ENCODE results near the gene ZFYVE9.

Gene ZFYVE9

DNA sequence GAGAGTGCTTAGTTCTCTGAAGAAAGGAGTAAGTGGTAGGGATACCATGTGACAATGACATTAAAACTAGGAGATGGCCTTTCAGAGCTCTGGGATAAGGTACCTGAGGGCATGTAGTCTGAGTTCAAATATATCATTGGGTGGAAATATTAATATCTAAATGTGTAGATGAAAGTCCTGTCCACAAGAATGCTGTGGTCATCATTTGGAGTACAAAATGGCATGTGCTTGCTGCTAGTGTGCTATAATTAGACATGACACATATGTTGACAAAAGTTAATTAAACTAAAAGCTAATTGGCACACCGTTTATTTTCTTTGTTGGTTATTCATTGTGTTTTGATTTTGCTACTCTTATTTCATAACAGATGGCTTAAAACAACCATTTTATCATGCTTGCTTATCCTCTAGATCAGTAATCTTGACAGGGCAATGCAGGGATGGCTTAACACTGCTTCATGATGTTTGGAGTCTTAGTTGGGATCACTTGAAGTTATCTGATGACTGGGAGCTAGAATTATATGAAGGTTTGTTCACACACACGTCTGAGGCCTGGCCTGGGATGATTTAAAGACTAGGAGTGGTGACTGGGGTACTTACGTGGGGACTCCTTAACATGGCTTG is 193.1 kb downstream of the ZFYVE9 start:
- no peak for DNase-seq (ENCODE audit: low spot score)

DNA sequence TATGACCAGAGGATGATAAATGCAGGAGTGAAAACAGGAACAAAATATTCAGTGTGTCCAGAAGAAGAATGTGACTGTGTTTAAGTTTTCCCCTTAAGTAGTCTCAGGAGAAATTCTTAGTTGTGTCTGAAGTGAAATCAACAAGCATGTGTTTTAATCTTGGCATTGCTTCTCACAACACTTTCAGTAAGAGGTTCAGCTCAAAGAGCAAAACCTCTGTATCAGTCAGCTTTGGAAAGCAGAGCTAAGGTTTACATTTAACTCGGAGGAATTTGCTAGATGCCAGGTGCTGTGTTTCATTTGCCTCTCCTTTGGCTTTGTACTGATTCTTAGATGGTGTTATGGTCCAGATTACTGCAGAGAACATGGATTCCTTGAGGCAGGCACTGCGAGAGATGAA is 195.6 kb downstream of the ZFYVE9 start:
- no peak for DNase-seq (ENCODE audit: low spot score)

DNA sequence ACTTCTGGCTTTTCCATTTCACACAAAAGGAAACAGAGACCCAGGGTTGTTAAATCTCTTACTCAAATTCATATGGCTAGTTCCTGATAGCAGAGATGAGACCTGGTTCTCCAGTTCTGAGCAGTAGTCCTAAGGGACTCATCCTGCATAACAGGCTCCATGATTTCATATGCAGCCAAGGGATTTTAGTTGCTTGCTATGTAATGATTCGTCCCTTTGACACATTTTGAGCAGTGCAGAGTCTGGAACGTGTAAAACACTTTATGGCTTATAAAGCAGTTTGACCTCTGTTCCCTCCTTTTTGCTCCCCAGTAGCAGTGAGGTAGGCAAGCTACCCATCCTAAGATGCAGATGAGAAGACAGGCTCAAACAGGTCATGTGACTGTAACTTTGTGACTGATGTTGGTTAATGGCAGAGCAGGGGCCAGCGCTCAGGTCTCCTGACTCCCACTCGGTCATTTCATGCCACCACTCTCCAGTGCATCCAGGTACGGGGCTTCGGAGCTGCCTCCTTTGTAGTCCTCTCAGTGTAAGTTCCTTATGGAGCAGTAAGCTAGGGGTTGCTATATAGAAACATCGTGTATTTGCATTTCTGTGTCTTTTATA is 199.9 kb downstream of the ZFYVE9 start:
- no peak for DNase-seq (ENCODE audit: low spot score)

DNA sequence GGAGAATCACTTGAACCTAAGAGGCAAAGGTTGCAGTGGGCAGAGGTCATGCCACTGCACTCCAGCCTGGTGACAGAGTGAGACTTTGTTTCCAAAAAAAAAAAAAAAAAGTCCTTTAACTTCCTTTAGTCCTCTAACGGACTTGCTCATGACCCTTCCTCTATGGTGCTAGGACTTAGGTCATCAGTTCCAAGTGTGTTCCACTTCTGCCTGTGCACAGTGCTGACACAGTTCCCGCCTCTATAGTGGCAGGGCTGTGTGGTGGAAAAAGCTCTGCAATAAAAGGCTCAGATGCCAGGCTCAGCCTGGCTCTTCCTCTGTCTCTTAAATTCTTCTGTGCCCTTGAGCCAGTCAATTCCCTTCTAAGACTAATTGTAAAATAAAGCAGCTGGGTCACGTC is 202.1 kb downstream of the ZFYVE9 start:
- no peak for DNase-seq (ENCODE audit: low spot score)

DNA sequence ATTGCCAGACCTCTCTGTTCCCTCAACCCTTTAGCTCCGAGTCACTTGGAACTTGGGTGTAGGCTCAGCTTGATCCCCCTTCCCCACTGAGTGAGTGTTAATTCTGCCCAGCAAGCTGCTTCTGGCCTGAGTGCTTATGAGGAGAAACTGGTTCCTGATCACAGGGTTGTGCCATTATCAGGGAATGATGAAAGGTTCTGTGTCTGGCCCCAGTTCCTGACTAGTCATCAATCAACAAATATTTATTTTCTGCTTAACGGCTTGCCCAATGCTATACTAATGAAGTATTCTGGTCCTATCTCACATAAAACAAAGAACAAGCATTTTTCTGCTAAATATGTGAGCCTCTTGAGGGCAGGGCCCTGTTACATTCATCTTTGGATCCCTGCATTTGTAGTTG is 203.4 kb downstream of the ZFYVE9 start:
- no peak for DNase-seq (ENCODE audit: low spot score)

DNA sequence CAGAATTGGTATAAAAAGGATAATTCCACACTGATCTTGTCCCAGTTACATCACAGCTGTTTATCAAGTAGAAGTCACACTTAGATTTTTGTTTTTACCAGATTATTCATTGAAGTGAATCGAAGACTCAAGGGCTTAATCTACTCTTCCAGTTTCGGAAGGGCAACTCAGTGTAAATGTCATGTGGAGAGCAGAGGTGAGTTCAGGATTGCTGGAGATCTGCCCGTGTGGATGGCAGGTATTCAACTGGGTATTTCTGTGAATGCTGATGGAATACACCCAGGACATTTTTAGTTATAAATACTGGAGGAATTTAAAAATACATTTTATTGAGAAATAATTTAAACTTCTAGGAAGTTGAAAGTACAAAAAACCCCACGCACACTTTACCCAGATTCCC is 204.8 kb downstream of the ZFYVE9 start:
- DNase-seq (ENCODE audit: low spot score), result no peak

DNA sequence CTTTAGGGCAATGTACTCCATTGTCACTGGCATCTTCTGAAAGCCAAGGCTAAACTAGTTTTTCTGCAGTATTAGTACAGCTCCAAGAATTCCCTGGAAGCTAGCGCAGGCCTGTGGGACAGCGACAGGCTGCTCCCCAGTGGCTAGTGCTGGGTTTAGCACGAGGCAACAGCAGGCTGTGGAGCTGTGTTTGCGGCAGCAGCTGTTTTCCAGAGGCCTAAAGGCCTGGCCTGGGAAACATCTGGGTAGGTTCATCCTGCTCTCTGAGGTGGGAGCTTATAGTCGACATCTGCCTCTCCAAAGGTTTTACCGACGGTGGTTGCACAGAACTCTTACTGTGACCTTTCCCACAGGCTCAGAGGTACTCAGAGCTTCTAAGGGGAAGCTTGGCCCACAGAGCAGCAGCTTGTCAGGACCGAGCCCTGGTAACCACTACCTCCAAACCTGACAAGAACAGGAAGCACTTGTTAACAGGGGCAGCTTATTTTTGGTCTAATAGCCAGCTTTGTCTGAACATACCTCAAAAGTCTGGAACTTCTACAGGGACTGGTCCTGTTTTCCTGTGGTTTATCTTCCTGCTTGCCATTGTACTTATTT is 206.9 kb downstream of the ZFYVE9 start:
- peak; percentile 27 for DNase-seq (ENCODE audit: low spot score)

DNA sequence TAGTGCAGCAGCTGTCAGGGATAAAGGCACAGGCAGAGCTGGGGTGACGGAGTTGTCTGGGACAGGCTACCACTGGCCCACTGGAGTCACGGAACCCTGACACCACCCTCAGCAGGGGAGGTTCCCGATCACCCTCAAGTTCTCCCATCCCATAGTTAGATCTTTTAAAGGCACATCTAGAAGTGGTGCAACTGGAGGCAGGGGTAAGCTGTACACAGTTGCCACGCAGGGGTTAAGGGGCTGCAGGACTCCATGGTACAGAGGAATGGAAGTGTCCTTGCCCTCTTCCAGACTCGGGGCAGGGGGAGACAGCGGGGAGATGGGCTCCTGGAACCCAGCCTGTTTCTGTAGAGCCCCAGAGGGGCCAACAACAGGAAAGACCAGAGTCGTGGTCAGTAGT is 210.8 kb downstream of the ZFYVE9 start:
- DNase-seq (ENCODE audit: low spot score), result no peak

DNA sequence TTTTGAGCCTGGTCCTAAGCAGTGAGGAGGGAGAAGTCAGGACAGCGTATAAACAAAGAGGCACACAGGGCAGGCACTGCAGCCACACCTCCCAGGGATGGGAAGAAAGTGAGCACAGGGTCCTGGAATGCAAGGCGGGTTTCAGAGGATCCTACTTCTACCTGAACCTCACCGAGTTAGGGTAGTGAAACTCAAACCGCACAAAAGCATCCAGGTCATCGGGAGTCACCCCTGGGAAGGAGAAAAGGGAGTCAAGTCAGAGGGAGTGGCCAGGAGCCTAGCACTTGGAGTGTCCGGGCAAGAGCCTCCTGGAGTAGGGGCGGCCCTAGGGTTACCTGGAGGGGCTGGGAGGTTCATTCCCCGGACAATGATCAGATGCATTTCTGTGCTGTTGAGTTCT is 213.5 kb downstream of the ZFYVE9 start:
- DNase-seq (ENCODE audit: low spot score), result no peak

DNA sequence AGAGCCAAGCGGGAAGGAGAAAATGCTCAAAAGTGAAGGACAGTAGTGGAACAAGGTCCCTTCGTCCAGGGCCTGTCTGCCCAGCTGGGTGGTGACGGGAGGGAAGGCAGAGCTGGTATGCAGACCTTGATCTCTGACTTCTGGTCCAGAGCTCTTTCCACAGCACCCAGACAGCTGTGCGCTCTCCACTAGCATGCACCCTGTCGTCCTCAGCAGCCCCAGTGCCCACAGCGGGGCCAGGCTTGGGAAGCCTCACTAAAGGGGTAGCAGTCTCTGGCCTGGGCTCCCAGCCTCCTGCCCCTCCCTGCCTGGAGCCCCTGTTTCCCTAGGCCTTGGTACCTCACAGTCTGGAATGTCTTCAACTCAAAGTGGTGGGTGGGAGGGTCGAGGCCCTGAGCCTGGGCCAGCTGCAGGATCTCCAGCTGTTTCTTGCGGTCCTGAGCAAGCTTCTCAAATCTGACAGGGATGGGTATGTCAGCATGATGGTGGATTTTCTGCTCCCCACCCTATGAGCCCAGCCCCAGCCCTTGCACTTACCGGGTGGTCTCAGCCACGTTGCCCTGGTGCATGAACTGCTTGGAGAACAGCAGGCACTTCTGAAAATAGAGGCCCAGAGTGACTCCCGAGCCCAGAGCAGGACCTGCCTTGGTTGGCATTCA is 214.1 kb downstream of the ZFYVE9 start:
- no peak for DNase-seq (ENCODE audit: low spot score)

DNA sequence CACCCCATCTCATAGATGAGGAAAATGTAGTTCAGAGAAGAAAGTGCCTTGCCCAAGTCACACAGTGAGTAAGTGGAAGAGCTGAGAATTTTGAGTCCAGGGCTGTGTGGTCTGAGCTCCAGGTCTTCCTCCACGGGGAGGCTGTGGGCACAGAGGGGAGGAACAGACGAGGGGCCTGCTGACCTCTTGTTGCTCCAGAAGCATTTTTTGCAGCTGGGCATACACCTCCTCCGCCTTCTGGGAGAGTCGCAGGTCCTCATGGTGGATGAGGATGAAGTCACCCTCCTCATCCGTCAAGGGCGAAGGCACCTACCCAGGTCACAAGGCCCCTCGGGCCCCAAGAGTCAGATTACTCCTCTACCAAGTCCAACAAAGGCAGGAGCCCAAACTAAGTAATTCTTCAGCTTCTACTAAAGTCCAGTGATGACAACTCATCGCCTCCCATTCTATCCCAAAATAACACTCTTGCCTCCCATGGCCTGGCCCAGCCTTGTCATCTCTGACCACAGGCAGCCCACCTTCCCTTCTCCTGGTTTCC is 215.0 kb downstream of the ZFYVE9 start:
- no peak for DNase-seq (ENCODE audit: low spot score)

DNA sequence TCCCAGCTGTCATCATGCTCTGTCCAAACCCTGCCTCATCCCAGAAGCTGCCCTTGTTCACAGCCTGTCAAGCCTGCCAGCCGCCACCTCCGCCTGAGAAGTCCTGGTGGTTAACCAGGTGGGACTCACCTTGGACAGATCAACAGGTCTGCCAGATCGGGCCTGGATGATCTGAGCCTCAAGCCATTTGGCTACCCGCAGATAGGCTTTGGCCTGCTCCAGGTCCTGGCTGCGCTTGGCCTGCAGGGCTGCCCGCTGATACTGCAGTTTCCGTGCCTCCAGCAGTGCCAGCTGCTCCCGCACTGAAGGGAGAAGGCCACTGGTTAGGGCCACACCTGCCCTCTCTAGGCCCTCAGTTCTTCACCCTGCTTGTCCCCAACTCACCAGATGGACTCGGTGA is 215.5 kb downstream of the ZFYVE9 start:
- DNase-seq (ENCODE audit: low spot score), result no peak

DNA sequence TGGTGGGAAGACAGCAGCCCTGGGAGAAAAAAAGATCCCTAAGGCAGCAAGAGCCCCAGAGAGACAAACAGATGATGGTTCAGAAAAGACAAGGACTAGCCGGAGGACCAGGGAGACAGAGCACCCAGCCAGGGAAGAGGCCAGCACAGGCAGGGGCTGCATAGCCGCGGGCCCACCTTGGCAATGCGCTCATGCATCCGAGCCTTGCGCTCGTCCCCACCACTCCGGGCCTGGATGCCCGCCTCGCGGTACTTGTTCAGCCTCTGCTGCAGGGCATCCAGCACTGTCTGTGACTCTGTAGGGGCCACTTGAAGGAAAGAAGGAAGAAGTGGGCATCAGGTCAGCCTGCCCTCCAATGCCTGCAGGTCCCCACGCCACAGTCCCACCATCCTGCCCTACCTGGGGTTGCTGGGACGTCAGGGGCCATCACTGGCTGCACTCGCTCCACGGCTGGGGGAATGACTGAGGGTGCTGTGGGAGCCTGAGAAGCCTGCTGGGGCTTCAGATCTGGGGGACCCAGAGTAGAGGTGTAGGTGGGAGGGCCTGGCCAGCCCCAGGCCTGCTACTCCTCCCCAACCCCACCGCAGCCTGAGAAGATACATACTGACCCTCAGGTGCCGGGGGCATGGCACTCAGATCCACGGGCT is 217.1 kb downstream of the ZFYVE9 start:
- no peak for DNase-seq (ENCODE audit: low spot score)

DNA sequence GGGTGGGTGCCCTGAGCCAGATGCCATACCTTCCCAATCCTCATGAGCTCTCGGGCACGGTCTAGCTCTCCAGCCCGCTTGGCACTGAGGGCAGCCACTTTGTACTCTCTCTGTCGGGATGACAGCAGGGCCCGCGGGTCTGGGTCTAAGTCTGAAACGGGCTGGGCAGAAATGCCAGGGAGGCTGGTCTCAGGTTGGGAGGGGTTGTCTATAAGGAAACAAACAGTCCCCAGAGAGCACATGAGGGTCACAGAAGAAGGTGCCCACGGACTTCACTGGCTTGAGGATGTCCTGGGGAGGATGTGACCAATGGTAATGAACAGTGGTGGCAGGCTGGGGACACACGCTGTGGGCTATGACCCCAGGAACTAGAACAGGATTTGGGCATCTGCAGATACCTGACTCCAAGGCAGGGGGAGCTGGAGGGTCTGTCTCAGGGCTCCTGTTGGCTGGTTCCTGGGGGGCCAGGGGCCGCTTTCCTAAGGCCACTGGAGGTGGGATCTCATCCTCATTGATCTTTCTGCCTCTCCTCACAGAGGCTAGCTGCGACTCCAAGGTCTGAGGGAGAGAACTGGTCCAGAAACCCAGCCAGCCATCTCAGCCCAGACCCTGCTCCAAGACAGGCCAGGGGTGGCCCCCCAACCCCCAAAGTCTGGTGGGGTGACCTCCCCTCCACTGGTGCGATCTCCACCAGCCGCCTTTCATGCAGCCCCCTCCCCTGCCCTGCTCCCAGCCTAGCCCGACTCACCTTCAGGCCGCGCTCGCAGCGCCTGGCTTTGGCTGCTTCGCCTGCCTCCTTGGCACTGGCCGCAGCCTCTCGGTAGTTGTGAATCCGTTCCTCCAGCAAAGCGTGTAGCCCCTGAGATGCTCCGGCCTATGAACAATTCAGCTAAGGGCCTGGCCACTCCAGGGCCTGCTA is 218.0 kb downstream of the ZFYVE9 start:
- no peak for DNase-seq (ENCODE audit: low spot score)

DNA sequence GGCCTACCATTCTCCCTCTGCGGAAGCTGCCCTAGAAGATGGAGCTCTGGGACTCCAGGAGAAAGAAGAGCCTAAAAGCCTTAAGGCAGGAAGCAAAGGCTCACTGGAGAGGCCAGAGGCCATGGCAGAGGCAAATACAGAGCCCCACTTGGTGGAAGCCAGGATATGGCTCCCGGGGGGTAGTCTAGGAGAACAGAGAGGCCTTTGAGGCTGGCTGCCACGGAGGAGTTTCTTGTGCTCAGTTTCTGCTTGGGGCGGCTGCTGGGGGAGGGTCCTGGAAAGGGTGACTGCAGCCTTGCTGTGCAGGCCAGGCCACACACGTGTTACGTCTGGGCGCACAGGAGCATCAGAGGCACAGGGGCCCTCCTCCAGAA is 218.7 kb downstream of the ZFYVE9 start:
- no peak for DNase-seq (ENCODE audit: low spot score)

DNA sequence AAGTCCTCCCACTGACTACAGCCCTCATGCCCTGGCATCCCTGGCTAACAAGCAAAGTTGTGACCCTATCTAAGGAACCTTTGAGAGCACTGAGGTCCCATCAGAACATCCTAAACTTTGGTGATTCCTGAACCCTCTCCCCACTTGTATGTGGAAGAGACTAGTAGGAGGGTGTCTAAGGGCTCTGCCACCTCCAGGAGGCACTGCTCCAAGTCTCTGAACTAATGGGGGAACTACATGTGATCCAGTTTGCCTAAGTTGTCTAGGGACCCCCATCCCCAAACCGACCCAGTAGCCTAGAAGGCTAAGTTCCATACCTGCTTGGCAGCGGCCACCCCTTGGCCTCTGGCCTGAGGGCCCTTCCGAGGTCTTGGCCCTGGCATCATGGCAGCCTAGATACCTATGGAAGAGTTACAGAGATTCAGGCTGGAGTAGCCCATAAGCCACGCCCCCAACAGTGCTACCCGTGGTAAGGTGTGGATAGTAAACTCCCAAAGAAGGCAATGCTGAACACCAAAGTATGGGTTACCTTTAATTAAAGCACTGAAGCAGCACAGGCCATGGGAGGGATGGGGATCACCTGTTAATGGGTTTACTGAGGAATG is 222.4 kb downstream of the ZFYVE9 start:
- DNase-seq (ENCODE audit: low spot score), result no peak

DNA sequence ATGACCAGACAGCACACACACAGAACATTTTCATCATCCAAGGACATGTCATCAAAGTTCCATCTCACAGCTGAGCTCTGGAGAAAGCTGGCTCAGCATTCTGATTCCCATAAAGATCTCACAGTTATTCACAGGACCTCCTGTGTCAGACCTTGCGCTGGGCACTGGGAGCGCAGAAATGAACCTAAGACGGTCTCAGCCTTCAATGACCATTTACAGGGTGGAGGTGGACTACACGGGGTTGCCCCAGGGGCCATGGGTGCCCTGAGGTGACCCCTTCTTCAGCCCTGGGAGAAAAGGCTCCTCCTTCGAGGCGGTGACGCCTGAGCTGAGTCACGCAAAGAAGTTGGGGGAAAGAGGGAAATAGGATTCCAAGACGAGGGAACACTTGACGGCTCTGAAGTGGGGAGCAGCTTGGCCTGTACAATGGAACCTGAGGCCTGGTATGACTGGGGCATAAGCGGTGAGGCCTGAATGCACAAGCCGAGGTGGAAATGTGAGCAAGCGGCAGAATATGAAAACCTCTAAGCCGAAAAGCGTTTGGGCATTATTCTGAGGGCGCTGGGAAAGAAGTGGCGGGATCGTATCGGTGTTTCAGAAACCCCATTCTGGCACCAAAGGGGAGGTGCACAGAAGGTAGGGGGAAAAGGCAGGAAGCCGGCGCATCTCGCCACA is 223.3 kb downstream of the ZFYVE9 start:
- peak; percentile 53 for DNase-seq (ENCODE audit: low spot score)

DNA sequence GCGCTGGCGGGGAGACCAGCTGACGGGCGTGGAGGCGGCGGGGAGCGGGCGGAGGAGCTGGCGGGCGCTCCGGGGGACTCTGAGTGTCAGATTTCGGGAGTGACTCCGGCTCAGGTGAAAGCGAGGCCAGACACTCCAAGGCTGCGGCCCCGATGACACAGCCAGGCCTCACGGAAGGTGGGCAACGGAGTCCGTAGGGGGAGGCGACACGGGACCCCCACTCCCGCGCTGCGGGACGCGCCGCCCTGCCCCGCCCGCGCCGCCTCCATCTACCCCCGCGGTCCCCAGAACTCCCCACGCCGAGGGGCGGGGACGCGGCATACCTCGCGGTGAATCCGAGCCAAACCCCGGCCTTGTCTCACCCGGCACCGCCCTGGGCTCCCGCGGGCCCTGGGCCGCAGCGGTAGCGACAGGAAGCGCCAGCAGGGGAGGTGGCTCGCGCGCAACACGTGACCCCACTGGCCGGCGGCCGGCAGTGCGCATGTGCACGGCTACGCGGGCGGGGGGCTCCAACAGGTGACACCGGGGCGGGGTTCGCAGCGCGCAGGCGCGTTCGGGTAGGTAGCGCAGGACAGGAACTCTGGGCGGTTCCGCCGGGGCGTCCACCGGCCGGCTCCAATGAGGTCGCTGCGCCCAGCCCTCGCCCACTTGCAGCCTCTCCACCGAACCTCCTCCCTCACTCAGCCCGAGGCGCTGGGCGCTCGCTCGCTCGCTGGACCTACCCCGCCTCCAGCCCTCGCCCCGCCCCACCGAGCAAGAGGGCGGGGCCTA is 224.0 kb downstream of the ZFYVE9 start, which contains the start of gene CC2D1B:
Gene CC2D1B (minus strand): TSS at position 460 of the 771 bp plus-strand sequence. CDS start 1,585 bp downstream, outside the sequence.
- DNase-seq (ENCODE audit: low spot score), result peak; percentile 97

DNA sequence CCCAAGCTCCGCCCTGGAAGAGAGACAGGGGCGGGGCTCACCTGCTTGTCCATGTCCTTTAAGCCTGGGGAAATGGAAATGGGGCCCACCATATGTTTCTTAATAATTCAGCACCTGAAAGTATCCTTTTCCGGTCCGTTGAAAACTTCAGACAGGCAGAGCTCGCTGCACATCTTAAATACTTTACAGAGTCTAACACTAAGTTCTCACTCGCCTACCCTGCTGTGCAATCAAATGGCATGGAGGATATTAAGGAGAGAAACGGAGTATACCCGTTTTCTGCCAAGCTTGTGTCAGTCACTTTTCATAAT is 224.6 kb downstream of the ZFYVE9 start:
- DNase-seq (ENCODE audit: low spot score), result no peak

DNA sequence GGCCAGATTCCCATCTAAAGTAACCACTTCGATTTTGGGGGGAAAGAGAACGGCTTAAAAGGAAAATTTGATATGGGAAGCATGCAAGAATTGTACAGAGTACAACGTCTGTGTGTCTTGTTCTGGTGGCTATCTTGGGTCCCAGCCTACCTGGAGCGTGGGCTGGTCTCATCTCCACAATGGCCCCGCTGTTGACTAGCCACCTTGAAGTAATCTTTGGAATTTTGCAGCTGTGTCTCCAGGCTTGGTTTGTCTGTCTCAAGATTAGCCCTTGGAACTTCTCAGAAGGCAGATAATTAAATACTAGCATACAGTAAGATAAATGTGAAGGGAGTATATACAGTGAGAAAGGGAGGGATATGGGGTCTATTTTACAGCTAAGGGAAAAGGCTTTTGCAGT is 225.4 kb downstream of the ZFYVE9 start:
- no peak for DNase-seq (ENCODE audit: low spot score)
